Activated CD4-positive, CD25-positive, alpha-beta regulatory T cell treated with anti-CD3 and anti-CD28 coated beads, Interleukin-2, amount 50 U/mL, for 16 hours (primary cell): ENCODE results near the gene IGSF21.

Experiments
- DNase-seq: peaks from one replicate; pipeline ENCODE4 v3.0.0-alpha.2; 2020; ENCODE audit warnings: low read depth, low spot score

Gene IGSF21

GRCh38 chr1:18257778-18258177 is 150.2 kb downstream of the IGSF21 start:
- DNase-seq: no peak

- no peak for DNase-seq
These were observed 154.3 kb downstream of the IGSF21 start for GRCh38 chr1:18261891-18262290.

GRCh38 chr1:18262726-18263125 is 155.1 kb downstream of the IGSF21 start:
- no peak for DNase-seq

DNA sequence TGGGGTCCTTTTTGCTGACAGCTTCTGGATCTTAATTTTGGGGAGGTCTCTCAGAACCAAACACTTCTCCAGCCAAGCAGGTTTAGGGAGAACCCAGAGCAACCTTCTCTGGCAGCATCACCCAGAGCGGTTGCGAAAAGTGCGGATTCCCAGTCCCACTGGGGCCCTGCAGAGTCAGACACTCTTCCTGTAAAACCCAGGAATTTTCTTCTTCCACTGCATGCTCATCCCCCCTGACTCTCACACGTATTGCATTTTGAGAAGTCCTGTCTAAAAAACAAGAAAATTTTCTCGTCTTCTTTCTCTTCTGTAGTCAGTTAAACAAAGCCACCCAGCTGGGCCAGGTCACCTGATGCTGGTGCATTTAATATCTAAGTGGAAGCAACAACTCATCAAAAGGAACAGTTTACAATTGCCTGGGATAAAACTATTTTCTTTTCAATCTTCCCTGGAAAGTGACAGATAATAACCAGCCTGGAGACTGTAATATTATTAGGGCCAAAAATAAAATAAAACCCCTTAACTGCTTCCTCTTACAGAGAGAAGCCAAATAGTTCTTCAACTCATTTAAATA is 156.0 kb downstream of the IGSF21 start:
- no peak for DNase-seq

GRCh38 chr1:18264450-18265039 is 156.9 kb downstream of the IGSF21 start:
- no peak for DNase-seq

- DNase-seq: no peak
These were observed 158.0 kb downstream of the IGSF21 start for GRCh38 chr1:18265641-18266040.

DNA sequence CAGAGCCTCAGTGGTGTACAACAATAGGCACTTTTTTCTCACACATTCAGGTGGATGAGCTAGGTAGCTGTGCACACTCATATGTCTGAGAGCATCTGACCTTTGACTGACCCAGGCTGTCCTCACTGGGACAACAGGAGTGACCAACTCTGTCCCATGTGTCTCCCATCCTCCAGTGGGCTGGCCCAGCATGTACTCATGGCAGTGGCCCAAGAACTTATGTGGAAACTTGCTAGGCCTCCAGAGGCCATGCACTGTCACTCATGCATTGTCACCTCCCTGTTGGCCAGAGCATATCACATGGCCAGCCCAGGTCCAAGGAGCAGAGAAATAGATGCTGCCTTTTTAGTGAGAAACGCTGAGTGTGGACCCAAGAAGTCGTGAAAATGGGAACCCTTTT is 158.8 kb downstream of the IGSF21 start:
- DNase-seq: no peak

- DNase-seq: no peak
These were observed 163.7 kb downstream of the IGSF21 start for GRCh38 chr1:18271336-18271735.

GRCh38 chr1:18278946-18279345 is 171.3 kb downstream of the IGSF21 start:
- no peak for DNase-seq

- DNase-seq: no peak
These were observed 171.9 kb downstream of the IGSF21 start for GRCh38 chr1:18279351-18280074.

GRCh38 chr1:18280956-18281355 is 173.4 kb downstream of the IGSF21 start:
- DNase-seq: no peak

- DNase-seq: no peak
These were observed 175.4 kb downstream of the IGSF21 start for GRCh38 chr1:18282851-18283600.

DNA sequence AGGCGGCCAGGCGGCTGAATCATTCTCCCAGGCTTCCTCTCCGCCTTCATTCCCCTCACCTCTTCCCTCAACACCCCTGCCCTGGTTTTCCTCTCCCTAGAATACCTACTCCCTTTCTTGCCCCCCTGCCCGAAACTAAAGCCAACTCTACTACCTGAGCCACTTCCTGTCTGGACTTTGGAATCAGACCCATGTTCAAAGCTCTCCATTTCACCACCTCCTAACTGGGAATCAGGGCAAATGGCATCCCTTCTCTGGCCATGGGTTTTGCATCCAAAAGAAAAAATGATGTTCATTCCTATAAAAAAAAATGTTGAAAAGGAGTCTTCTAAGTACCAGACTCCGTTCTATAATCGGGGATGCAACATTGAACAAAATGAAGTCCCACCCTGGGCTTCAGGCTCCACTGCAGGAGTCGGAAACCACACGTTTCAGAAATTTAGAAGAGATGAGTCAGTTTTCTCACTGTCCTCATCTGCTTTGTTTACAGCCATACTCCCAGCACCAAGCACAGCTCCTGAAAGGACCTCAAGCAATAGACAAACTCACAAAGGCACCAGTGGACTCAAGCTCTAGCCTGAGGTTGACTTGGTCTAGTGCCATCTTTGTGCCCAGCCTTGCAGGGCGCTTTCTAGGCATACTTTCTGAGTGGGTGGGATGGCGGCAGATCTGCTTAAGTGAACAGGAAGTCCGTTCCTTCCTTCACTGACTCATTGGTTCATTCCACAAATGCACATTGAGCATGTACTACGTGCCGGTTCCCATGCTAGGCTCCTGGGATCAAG is 176.2 kb downstream of the IGSF21 start:
- no peak for DNase-seq

DNA sequence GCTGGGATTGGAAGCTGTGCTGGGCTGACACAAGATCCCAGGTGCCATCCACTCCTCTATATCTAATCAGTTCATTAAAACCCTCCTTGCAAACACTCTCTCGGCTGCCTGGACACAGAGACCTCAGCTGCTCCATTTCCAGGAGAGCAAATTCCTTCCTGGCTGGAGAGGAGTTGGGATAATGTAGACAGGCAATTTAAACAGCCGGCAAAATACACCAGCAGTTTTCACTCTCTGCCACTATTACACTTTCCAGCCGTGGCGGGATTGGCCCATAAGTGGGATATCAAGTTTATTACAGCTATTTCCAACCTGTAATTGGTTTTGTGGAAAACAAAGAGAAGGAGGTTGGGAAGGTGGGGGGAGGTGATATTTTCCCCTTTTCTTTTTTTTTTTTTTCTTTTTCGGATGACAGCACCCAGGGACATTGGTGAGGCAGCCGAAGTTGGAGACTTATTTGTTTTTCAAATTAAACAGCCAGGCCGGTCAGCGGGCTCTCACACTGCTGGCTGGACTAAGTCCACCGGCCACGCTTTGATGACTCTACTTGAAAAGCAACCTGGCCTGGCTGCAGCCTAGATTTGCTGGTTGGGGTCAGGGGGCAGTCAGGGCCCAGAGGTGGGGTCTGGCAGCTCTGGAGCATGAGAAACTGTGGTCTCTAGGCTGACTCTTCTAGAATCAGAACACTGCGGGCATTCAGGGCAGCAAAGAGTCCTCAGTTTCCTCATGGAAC is 177.4 kb downstream of the IGSF21 start:
- DNase-seq: no peak

GRCh38 chr1:18285538-18285924 is 177.9 kb downstream of the IGSF21 start:
- DNase-seq: no peak

DNA sequence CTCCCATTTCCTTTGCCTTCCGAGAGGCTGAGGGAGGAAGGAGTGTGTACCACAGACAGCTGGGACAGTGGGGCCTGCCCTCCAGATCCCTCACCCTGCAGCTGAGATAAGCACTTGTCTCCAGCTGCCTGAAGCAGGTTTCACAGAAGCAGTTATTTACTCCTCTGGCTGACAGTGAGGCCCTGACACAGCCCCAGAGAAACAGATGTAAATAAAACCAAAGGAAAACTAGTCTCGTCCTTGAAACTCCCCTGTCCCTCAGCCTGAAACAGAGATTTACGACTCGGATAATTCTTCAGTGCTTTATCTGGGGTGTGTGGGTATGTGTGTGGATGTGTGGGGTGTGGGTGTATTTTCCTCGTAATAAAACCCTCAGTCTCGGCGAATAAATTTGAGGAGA is 181.1 kb downstream of the IGSF21 start:
- DNase-seq: no peak

DNA sequence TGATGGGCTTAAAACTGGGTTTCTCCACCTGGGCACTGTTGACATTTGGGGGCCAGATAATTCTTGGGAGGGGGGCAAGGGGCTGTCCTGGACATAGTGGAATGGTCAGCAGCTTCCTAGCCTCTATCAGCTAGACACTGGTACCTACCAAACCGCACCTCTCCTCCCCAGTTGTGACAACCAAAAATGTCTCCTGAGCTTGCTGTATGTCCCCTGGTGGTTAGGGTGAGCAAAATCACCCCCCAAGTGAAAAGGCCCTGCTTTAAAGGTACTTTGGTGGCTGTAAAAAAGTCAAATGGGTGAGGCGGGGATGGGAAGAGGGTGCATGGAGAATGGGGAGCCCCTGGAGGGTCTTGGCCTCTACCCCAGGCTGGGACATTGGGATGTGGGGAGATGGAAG is 182.0 kb downstream of the IGSF21 start:
- DNase-seq: no peak

DNA sequence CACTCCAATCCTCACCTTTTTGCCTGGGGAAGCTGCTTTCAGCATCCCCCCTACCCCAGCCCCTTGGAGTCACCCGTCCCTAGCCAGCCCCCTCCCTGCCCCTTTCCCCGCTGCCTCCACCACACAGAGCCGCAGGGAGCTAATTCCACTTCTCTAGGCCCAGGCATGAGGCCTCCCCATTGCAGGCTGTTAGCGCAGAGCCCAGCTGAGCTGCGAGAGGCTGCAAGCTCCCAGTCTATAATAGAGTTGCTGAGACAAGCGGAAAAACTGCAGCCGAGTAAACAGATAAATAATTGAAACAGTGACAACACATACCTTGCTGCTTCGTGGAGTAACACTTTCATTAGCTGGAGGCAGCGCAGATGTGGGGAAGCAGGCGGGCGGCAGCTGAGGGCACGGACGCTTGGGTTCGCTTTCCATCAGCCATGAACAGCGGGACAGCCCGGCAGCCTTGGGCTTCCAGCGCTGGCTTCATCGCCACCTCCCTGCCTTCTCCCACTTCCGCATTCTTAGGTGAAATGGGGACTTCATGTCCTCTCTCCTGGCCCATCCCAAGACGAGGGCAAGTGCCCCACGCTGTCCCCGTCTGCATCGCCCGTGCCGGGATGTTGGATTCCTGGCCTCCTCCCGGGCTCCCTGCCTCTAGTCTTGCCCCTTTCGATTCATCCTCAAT is 183.3 kb downstream of the IGSF21 start:
- no peak for DNase-seq

DNA sequence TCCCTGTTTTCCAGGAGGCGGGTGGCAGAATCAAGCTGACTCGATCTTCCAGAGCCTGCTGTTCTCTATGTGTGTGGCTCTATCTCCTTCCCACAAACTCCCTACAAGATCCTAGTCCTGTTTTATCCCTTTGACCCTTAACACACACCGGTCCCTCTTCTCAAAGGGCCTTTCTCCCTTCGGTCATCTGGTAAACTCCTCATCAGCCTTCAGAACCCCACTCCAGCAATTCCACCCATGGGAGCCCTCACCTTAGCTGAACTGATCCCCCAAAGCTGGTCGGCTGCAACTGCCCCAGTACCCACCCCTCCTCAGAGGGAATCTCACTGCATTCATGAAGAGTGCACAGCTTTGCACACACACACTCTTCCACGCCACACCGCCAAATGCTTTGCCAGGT is 184.9 kb downstream of the IGSF21 start:
- DNase-seq: no peak

- no peak for DNase-seq
These were observed 185.7 kb downstream of the IGSF21 start for GRCh38 chr1:18293291-18293690.
